ENCODE results near the gene MINDY2.

GRCh38 chr15:58762731-58763130, 8.4 kb upstream of the MINDY2 start:
- TF ChIP-seq CTCF (IDR thresholded peaks at IDR 0.05; ENCODE audit: low read depth, low read length, missing input control) (no peak), TAF1 (conservative IDR thresholded peaks at IDR 0.05) (no peak), FOXA1 (IDR thresholded peaks at IDR 0.05) (no peak), GABPA (IDR thresholded peaks at IDR 0.05 in 1 of 2, conservative IDR thresholded peaks at IDR 0.05 in 1 of 2) (no peak), RAD21 (IDR thresholded peaks at IDR 0.05) (no peak), YY1 (IDR thresholded peaks at IDR 0.05) (no peak), RXRA (IDR thresholded peaks at IDR 0.05) (no peak), ATF3 (IDR thresholded peaks at IDR 0.05) (no peak), ZBTB33 (IDR thresholded peaks at IDR 0.05) (no peak), REST (IDR thresholded peaks at IDR 0.05) (no peak), JUND (IDR thresholded peaks at IDR 0.05) (no peak)

Measured in liver (tissue), 3 donors.